KOPT-K1 (cell line): ENCODE data around the gene TCF4.

Experiments used
- H3K27ac ChIP-seq: fragments of 200-600 bp; sonication (generic); 2 replicates; pipeline ENCODE4 v1.5.1; 2016; ENCODE audit warnings: antibody characterized with exemption, mild to moderate bottlenecking, low read depth, low read length; ENCODE audit not compliant: poor library complexity, severe bottlenecking
- H3K36me3 ChIP-seq: fragments of 200-600 bp; sonication (generic); 2 replicates; pipeline ENCODE4 v1.5.1; 2017; ENCODE audit warnings: antibody characterized with exemption, mild to moderate bottlenecking, low read length, moderate library complexity; ENCODE audit not compliant: insufficient read depth
- H3K9me3 ChIP-seq: fragments of 200-600 bp; sonication (generic); 2 replicates; pipeline ENCODE4 v1.5.1; 2017; ENCODE audit warnings: antibody characterized with exemption, low read length, mild to moderate bottlenecking; ENCODE audit not compliant: insufficient read depth, poor library complexity, severe bottlenecking

TCF4 gene

GRCh38 chr18:55318951-55319441 is 269.0 kb downstream of the TCF4 start:
- Histone ChIP-seq H3K9me3 (no peaks in the 10 kb centered on the region), H3K36me3 (no peaks in the 10 kb centered on the region), H3K27ac (no peak overlapping the region)

- Histone ChIP-seq H3K36me3 (no peaks in the 10 kb centered on the region), H3K27ac (no peak overlapping the region), H3K9me3 (no peaks in the 10 kb centered on the region)
Observed at GRCh38 chr18:55317864-55318263, 270.1 kb downstream of the TCF4 start.

GRCh38 chr18:55317324-55317723 is 270.7 kb downstream of the TCF4 start:
- Histone ChIP-seq H3K9me3 (no peaks in the 10 kb centered on the region), H3K36me3 (no peaks in the 10 kb centered on the region), H3K27ac (no peak overlapping the region)

- no peaks in the 10 kb centered on the region for H3K9me3 ChIP-seq
- no peak overlapping the region for H3K27ac ChIP-seq
- no peaks in the 10 kb centered on the region for H3K36me3 ChIP-seq
Observed at GRCh38 chr18:55316486-55317184, 271.4 kb downstream of the TCF4 start.

DNA sequence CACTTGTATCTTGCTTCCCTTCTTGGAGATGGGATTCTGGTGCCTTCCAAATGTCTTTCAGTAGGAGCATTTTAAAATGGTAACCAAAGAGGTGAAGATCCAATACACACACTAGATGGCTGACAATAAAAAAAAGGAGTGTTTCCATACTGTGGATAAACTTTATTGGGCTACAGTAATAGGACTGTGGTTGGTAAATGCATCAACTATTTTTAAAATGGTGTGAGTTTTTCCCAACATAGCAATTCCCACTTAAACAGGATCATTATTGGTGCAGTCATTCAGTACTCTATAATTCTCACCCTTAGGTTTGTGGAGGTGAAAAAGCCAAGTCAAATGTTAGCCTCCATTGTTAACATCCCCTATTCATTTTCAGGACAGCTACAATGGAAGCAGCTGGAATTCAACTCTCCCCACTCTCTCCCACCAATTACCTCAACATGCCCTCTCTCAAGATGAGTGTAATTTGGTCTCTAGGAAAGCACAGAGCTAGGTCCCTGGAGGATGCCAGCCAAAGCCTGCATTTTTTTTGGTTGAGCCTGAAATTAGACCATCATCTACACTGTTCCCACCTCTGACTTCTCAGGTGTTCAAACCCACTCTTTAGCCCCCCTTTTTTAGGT is 273.3 kb downstream of the TCF4 start:
- no peaks in the 10 kb centered on the region for H3K9me3 ChIP-seq
- H3K27ac ChIP-seq: no peak overlapping the region
- H3K36me3 ChIP-seq: no peaks in the 10 kb centered on the region

DNA sequence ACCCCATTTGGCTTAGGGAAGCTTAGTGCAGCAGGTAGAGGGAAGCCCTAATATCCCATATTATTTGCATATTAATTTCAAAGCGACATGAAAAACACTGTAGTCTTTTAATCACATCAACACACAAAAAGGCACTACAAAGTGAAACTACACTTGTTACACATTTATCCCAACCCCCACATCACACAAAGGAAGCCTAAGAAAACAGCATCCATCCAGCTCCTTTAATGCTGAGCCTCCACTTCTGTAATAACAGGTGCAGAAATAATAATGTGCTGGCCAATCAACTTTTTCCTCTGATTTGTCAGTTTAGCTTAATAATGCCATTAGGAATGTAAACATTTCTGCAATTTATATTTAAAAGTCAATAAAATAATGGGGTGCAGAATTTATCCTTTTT is 274.0 kb downstream of the TCF4 start:
- Histone ChIP-seq H3K36me3 (no peaks in the 10 kb centered on the region), H3K27ac (no peak overlapping the region), H3K9me3 (no peaks in the 10 kb centered on the region)

GRCh38 chr18:55310863-55311262 is 277.1 kb downstream of the TCF4 start:
- Histone ChIP-seq H3K27ac (no peak overlapping the region), H3K36me3 (no peaks in the 10 kb centered on the region), H3K9me3 (no peaks in the 10 kb centered on the region)

DNA sequence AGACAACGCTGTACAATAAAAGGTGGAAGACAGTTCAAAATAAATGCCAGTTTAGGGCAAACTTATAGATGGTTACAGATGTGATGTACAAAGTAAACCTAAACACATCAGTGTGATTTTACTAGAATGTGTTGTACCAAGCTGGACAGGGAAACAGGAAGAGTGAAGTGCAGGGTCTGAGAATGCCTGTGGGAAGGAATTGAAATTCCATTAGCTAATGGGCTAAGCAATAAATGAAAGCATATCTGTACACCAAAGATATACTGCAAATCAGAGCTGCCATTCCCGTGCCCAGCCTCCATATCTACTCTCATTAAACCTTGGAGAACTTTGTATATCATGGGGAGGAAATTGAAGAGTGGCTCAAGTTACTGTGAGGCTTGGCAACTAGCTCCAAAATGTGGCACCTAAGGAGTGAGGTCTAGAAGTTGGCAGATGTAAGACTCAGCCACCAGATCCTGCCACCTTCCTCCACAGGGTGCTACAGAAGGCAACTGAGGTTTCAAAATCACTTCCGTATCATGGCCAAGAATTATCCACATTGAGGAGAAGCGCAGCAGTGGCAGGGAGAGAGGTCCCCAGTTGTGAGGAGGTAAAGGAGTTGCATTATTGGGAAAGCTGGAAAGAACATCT is 277.8 kb downstream of the TCF4 start:
- H3K36me3 ChIP-seq: no peaks in the 10 kb centered on the region
- no peaks in the 10 kb centered on the region for H3K9me3 ChIP-seq
- no peak overlapping the region for H3K27ac ChIP-seq

DNA sequence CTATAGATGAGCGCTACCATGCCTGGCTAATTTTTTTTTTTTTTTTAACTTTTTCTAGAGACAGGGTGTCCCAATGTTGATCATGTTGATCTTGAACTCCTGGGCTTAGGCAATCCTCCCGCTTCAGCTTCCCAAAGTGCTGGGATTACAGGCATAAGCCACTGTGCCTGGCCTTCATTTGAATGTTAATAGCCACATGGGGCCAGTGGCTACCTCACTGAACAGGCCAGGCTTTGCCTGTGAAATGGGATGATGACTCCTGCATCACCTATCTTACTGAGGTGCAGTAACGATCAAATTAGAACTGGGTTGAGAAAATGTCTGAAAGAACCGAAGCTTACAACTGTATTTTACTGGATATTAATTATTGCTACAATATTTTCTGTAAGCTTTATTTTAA is 278.7 kb downstream of the TCF4 start:
- no peaks in the 10 kb centered on the region for H3K36me3 ChIP-seq
- H3K27ac ChIP-seq: no peak overlapping the region
- H3K9me3 ChIP-seq: no peaks in the 10 kb centered on the region

DNA sequence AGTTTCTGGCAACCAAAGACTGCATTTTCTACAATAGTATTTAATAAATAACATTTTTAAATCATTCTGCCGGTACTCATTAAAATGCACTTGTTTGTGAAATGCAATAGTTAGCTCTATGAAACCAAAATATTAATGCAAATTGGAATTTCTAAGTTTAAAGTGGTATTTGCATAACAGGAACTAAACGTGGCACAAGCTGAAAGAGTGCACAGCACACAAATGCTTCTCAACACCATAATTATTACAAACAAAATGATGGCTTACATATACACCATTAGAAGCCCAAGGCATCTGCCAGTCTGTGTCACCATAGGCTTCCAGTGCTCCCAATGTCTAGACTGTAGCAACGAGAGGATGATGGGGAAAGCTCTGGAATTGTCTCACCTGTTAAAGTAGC is 280.5 kb downstream of the TCF4 start:
- Histone ChIP-seq H3K27ac (no peak overlapping the region), H3K9me3 (no peaks in the 10 kb centered on the region), H3K36me3 (no peaks in the 10 kb centered on the region)

GRCh38 chr18:55306359-55307024 is 281.5 kb downstream of the TCF4 start:
- no peak overlapping the region for H3K27ac ChIP-seq
- H3K9me3 ChIP-seq: no peaks in the 10 kb centered on the region
- H3K36me3 ChIP-seq: no peaks in the 10 kb centered on the region

DNA sequence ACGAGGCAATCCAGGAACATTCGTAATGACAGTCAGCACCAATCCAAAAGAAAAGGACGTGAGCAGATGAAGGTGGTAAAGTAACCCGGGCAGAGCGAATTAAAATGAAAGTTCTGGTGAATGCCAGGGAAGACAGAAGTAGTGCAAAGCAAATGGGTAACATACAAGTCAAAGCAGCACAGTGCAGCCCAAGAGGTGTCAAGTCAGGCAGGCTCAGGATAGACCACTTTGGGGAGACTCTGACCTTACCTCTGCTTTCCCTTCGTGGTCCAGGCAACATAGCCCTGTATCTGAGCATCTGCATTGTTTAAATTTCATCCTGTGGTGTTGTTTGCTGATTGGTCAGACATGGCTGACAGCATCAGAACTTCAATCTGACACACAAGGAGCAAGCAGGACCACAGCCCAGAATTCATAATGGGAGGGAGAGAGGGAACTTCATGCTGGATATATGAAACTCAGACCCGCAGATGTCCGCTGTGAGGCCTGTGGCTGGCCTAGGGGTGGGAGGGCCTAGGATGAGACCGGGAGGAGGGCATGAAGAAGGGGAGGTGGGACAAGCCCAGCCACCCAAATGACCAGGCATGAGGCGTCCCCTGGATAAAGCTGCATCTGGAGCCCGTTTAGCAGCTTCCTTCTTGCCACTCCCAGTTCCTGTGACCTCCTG is 285.7 kb downstream of the TCF4 start:
- H3K27ac ChIP-seq: no peak overlapping the region
- H3K36me3 ChIP-seq: no peaks in the 10 kb centered on the region
- no peaks in the 10 kb centered on the region for H3K9me3 ChIP-seq

GRCh38 chr18:55301824-55302166 is 286.2 kb downstream of the TCF4 start:
- no peak overlapping the region for H3K27ac ChIP-seq
- H3K36me3 ChIP-seq: no peaks in the 10 kb centered on the region
- H3K9me3 ChIP-seq: no peaks in the 10 kb centered on the region

DNA sequence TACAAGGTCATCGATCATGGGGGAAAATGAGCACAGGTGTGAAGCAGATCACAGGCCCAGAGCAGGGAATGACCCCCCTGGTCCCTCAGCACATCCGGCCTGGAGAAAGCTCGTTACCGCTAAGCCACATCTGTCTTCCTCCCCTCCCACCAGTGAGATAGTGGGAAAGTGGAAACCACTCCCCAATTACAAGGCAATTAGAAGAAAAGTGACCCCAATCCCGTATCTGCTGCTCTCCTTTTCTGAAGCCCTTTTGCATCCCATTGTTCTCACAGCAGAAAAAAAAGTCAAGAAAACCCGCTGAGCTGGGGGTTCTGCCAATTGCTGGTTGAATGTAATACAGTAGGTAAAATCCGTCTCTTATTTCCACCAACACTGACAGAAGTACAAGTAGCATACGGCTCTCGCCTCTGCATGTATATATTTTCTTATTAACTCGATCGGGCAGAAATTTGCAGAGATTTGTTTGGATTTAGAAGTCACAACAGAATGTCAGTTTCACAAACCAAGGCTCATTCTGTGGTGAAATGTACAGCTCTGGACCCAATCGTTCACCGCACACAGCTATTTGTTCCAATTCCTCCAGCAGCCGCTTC is 287.0 kb downstream of the TCF4 start:
- Histone ChIP-seq H3K27ac (no peak overlapping the region), H3K9me3 (no peaks in the 10 kb centered on the region)

More for the DNA sequence above, 287.0 kb downstream of the TCF4 start:
- no peaks in the 10 kb centered on the region for H3K36me3 ChIP-seq
